ENCODE measurements around the gene TM7SF2.
"Not testable (repeated sequence)": the region's sequence is repeated elsewhere in the genome, so short reads cannot be mapped to it uniquely, and the experiment has no call there.

TM7SF2 gene

DNA sequence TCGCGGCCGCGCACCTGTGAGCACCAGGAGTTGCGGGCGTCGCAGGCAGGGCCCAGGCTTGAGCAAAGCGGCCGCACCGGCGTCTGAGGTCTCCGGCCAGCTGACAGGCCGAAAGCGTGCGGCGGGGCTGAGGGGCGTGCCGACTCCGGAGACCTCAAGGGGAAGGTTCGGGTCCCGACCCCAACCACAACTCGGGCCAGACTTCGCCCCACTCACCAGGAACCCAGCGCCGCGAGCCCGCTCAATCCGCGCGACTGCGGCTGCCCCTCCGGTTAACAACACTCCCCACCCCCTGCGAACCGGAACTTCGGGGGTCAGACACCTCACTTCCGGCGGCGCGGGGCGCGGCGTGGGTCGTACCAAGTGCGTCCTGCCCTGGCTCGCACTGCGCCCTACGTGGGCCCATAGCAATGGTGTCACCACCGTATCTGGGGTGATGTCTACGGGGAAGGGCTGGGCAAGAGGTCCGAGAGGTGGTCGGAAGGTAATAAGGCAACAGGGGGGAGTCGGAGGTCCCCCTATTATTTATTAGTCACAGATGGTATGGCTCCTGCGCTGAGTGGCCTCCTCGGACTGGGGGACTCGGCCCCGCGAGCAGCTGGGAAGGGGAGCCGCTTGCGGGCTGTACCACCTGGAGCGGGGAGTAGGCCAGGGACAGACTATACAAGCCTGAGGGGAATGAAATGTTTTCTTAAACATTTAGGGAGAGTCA lies 22.7 kb downstream of the TM7SF2 start, which contains the start of gene SYVN1:
Gene SYVN1, minus strand, starts transcription at position 280 of the 712 bp plus-strand sequence. CDS start 918 bp downstream, outside the sequence.
- Histone ChIP-seq H3K4me1 (ENCODE audit: control insufficient read depth in 5 of 5, insufficient read depth in 5 of 5, low read length in 5 of 5) (peaks cover 9 to 34% (median 31%) of the 10 kb centered on the region in 5 donors), H3K27me3 (ENCODE audit: control insufficient read depth in 5 of 5, insufficient read depth in 4 of 5, low read length in 5 of 5) (no peaks in the 10 kb centered on the region), H3K9me3 (ENCODE audit: control insufficient read depth in 5 of 5, low read length in 5 of 5) (no peaks in the 10 kb centered on the region), H3K27ac (ENCODE audit: low read depth, low read length) (peak within 1 kb of the TSS; percentile 99), H3K9ac (ENCODE audit: low read length in 5 of 5) (peak within 1 kb of the TSS; percentile 75 to 98 (median 97)), H3K4me3 (ENCODE audit: low read depth in 1 of 5, low read length in 5 of 5) (peak within 1 kb of the TSS; percentile 93 to 95 (median 94)), H3K36me3 (ENCODE audit: control insufficient read depth in 5 of 5, insufficient read depth in 5 of 5, low read length in 5 of 5) (peaks cover 0 to 37% (median 37%) of the 10 kb centered on the region in 5 donors)

DNA sequence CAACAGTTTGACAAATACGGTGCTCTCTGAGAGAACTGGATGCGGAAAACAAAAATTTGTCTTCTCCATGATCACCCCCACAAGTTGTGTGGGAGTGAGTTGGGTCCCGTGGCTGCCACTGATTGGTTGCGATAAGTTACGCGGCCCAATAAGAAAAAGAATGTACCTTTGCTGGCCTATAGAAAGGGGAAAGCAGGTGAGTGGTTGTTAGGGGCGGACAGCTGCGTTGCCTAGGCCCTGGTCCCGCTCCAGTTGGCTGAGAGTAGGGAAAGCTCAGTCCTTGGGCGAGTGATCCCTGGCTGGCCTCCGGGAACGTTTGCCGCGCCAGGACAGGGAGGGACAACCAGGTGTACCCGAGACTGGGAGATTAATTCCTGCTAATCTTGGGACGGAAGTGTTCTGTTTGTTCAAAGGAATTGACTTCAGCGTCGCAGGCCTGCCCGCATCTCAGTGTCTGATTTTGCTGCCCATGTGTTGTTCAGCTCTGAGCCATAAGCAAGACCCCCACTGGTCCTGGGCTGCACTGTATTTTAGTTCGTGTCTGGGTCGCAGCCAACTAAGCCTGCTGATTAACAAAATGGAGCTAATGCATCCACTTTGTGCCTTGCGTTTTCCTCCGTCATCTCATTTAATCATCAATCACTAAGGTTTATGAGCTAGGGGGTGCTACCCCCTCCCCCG lies 23.4 kb downstream of the TM7SF2 start:
- Histone ChIP-seq H3K4me1 (ENCODE audit: control insufficient read depth in 5 of 5, insufficient read depth in 5 of 5, low read length in 5 of 5) (peaks cover 9 to 34% (median 31%) of the 10 kb centered on the region in 5 donors), H3K4me3 (ENCODE audit: low read depth in 1 of 5, low read length in 5 of 5) (peak overlapping the region; percentile 87 to 95 (median 94)), H3K9ac (ENCODE audit: low read length in 5 of 5) (peak overlapping the region; percentile 75 to 98 (median 97)), H3K27ac (ENCODE audit: low read depth, low read length) (peak overlapping the region; percentile 99), H3K27me3 (ENCODE audit: control insufficient read depth in 5 of 5, insufficient read depth in 4 of 5, low read length in 5 of 5) (no peaks in the 10 kb centered on the region), H3K36me3 (ENCODE audit: control insufficient read depth in 5 of 5, insufficient read depth in 5 of 5, low read length in 5 of 5) (peaks cover 0 to 30% (median 30%) of the 10 kb centered on the region in 5 donors), H3K9me3 (ENCODE audit: control insufficient read depth in 5 of 5, low read length in 5 of 5) (no peaks in the 10 kb centered on the region)

DNA sequence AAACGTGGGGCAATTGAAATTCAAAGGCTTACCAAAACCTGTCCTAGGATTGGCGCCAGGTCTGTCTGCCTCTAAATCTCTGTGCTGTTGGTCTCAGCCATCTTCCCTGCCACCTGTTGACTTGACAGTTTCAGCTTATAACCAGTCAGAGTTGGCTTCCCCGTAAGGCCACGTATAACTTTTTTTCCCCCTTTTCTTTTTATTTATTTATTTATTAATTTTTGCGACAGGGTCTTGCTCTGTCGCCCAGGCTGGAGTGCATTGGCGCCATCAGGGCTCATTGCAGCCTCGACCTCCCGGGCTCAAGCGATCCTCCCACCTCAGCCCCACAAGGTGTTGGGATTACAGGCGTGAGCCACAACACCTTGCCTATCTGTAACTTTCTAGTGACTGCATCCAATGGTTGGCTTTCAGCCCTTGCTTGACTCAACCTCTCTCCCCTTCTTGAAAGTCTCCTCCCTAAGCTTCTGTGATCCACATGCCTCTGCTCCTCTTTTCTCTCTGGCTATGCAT lies 24.0 kb downstream of the TM7SF2 start:
- Histone ChIP-seq H3K36me3 (ENCODE audit: control insufficient read depth in 5 of 5, insufficient read depth in 5 of 5, low read length in 5 of 5) (peaks cover 0 to 25% (median 24%) of the 10 kb centered on the region in 5 donors), H3K9ac (ENCODE audit: low read length in 5 of 5) (peak overlapping the region in 3 of 5 donors; percentile 93 to 98 (median 97)), H3K4me3 (ENCODE audit: low read depth in 1 of 5, low read length in 5 of 5) (peak overlapping the region; percentile 87 to 95 (median 94)), H3K4me1 (ENCODE audit: control insufficient read depth in 5 of 5, insufficient read depth in 5 of 5, low read length in 5 of 5) (peaks cover 9 to 34% (median 31%) of the 10 kb centered on the region in 5 donors), H3K27me3 (ENCODE audit: control insufficient read depth in 5 of 5, insufficient read depth in 4 of 5, low read length in 5 of 5) (no peaks in the 10 kb centered on the region), H3K27ac (ENCODE audit: low read depth, low read length) (peak overlapping the region; percentile 99), H3K9me3 (ENCODE audit: control insufficient read depth in 5 of 5, low read length in 5 of 5) (no peaks in the 10 kb centered on the region)

DNA sequence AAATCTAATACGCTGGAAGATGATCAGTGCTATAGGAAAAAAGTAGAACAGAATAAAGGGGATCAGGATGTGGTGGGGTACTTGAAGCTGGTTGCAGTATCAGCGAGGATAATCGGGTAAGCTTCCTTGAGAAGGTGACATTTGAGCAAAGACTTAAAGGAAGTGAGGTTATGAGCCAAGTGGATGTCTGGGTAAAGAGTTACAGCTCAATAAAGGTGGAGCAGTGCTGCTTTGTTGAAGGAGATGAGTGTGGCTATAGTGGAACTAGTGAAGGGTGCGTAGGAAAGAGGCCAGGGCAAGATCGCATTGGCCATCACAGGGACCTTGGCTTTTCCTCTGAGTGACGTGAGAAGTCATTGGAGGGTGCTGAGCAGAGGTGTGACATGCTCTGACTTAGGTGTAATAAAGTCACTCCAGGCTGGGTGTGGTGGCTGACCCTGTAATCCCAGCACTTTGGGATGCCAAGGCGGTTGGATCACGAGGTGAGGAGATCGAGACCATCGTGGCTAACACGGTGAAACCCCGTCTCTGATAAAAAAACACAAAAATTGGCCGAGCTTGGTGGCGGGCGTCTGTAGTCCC lies 24.9 kb downstream of the TM7SF2 start:
- Histone ChIP-seq H3K27me3 (ENCODE audit: control insufficient read depth in 5 of 5, insufficient read depth in 4 of 5, low read length in 5 of 5) (peaks cover 0 to 1% (median 0%) of the 10 kb centered on the region in 5 donors), H3K4me1 (ENCODE audit: control insufficient read depth in 5 of 5, insufficient read depth in 5 of 5, low read length in 5 of 5) (peaks cover 9 to 34% (median 31%) of the 10 kb centered on the region in 5 donors), H3K36me3 (ENCODE audit: control insufficient read depth in 5 of 5, insufficient read depth in 5 of 5, low read length in 5 of 5) (peaks cover 0 to 16% (median 15%) of the 10 kb centered on the region in 5 donors), H3K27ac (ENCODE audit: low read depth, low read length) (no peak overlapping the region), H3K9ac (ENCODE audit: low read length in 5 of 5) (no peak overlapping the region), H3K9me3 (ENCODE audit: control insufficient read depth in 5 of 5, low read length in 5 of 5) (no peaks in the 10 kb centered on the region), H3K4me3 (ENCODE audit: low read depth in 1 of 5, low read length in 5 of 5) (no peak overlapping the region)

DNA sequence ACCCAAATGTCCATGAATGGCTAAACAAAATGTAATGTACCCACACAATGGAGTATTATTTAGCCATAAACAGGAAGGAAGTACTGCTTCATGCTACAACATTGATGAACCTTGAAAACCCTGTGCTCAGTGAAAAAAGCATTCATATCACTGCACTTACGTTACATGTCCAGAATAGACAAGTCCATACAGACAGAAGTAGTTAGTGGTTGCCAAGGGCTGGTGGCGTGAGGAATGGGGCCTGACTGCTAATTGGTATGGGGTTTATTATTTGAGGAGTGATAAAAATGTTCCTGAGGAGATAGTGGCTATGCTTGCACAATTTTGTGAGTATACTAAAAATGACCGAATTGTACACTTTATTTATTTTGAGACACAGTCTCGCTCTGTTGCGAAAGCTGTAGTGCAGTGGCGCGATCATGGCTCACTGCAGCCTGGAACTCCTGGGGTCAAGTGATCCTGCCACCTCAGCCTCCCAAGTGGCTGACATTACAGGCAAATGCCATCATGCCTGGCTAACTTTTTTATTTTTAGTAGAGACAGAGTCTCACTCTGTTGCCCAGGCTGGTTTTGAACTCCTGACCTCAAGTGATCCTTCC lies 30.3 kb downstream of the TM7SF2 start:
- no peak overlapping the region for H3K9ac ChIP-seq (ENCODE audit: low read length in 5 of 5)
- H3K4me1 ChIP-seq (ENCODE audit: control insufficient read depth in 5 of 5, insufficient read depth in 5 of 5, low read length in 5 of 5), result no peaks in the 10 kb centered on the region
- H3K27ac ChIP-seq (ENCODE audit: low read depth, low read length), result no peak overlapping the region
- no peaks in the 10 kb centered on the region for H3K36me3 ChIP-seq (ENCODE audit: control insufficient read depth in 5 of 5, insufficient read depth in 5 of 5, low read length in 5 of 5)
- no peak overlapping the region for H3K4me3 ChIP-seq (ENCODE audit: low read depth in 1 of 5, low read length in 5 of 5)
- no peaks in the 10 kb centered on the region for H3K9me3 ChIP-seq (ENCODE audit: control insufficient read depth in 5 of 5, low read length in 5 of 5)
- H3K27me3 ChIP-seq (ENCODE audit: control insufficient read depth in 5 of 5, insufficient read depth in 4 of 5, low read length in 5 of 5), result peaks cover 0 to 3% (median 0%) of the 10 kb centered on the region in 5 donors

DNA sequence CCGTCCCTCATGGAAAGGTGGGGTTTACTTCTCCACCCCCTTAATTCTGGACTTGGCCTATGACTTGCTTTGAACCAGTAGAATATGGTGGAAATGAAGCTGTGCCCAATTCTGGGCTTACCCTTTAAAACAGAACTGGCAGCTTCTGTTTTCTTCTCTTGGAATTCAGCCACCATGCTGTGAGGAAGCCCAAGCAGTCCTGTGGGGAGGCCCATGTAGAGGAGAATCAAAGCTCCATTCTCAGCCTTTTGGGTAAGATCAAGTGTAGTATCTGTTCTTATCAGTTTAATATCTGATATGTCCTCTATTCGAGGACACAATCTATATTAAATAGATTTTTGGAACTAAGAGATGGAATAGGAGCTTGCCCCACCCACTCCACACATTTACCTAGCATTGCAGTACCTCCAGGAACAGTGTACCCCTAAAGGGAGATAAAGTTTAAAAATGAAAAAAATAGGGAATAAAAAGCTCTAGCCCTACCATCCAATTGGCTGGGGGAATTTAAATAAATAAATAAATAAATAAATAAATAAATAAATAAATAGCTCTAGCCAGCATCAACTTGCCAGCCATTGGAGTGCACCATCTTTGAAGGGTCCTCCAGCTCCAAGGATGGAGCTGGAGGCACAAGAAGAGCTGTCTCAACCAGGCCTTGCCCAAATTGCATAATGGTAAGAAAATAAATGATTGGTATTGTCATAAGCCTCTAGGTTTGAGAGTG lies 35.8 kb downstream of the TM7SF2 start:
- H3K27me3 ChIP-seq (ENCODE audit: control insufficient read depth in 5 of 5, insufficient read depth in 4 of 5, low read length in 5 of 5), result no peaks in the 10 kb centered on the region
- H3K4me3 ChIP-seq (ENCODE audit: low read depth in 1 of 5, low read length in 5 of 5), result no peak overlapping the region
- H3K36me3 ChIP-seq (ENCODE audit: control insufficient read depth in 5 of 5, insufficient read depth in 5 of 5, low read length in 5 of 5), result no peaks in the 10 kb centered on the region
- H3K27ac ChIP-seq (ENCODE audit: low read depth, low read length), result no peak overlapping the region
- peaks cover 0 to 11% (median 8%) of the 10 kb centered on the region in 5 donors for H3K4me1 ChIP-seq (ENCODE audit: control insufficient read depth in 5 of 5, insufficient read depth in 5 of 5, low read length in 5 of 5)
- peaks cover 0 to 4% (median 0%) of the 10 kb centered on the region in 5 donors for H3K9me3 ChIP-seq (ENCODE audit: control insufficient read depth in 5 of 5, low read length in 5 of 5)
- no peak overlapping the region for H3K9ac ChIP-seq (ENCODE audit: low read length in 5 of 5)

DNA sequence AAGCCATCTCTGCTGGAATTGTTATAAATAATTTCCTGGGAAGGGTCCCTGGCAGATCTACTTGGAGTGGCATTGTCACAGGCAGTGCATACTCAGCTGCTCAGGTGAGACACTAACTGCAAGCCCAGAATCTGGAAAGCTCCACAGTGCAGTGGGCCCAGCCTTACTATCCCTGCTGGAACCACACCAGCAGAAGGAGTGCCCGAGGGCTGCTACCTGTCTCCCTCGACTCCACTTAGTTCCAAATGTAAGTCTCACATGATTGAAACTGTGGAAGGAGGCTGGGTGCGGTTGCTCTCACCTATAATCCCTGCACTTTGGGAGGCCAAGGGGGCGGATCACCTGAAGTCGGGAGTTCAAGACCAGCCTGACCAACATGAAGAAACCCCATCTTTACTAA lies 37.0 kb downstream of the TM7SF2 start:
- Histone ChIP-seq H3K4me3 (ENCODE audit: low read depth in 1 of 5, low read length in 5 of 5) (no peak overlapping the region), H3K27ac (ENCODE audit: low read depth, low read length) (no peak overlapping the region), H3K9me3 (ENCODE audit: control insufficient read depth in 5 of 5, low read length in 5 of 5) (peaks cover 0 to 4% (median 0%) of the 10 kb centered on the region in 5 donors), H3K4me1 (ENCODE audit: control insufficient read depth in 5 of 5, insufficient read depth in 5 of 5, low read length in 5 of 5) (peaks cover 0 to 11% (median 8%) of the 10 kb centered on the region in 5 donors), H3K27me3 (ENCODE audit: control insufficient read depth in 5 of 5, insufficient read depth in 4 of 5, low read length in 5 of 5) (no peaks in the 10 kb centered on the region), H3K36me3 (ENCODE audit: control insufficient read depth in 5 of 5, insufficient read depth in 5 of 5, low read length in 5 of 5) (no peaks in the 10 kb centered on the region), H3K9ac (ENCODE audit: low read length in 5 of 5) (no peak overlapping the region)

DNA sequence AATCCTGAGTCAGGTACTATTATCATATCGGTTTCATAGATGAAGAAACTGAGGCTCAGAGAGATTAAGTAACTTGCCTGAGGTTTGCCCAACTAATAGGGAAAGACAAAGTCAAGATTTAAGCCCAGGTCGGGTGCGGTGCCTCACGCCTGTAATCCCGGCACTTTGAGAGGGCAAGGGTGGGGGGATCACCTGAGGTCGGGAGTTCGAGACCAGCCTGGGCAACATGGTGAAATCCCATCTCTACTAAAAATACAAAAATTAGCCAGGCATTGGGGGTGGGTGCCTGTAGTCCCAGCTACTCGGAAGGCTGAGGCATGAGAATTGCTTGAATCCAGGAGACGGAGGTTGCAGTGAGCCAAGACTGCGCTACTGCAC lies 38.4 kb downstream of the TM7SF2 start:
- Histone ChIP-seq H3K4me1 (ENCODE audit: control insufficient read depth in 5 of 5, insufficient read depth in 5 of 5, low read length in 5 of 5) (peaks cover 0 to 11% (median 8%) of the 10 kb centered on the region in 5 donors), H3K4me3 (ENCODE audit: low read depth in 1 of 5, low read length in 5 of 5) (peak overlapping the region in 1 of 5 donors; percentile 22)
- not testable (repeated sequence) for H3K9ac ChIP-seq (ENCODE audit: low read length in 5 of 5); H3K27ac ChIP-seq (ENCODE audit: low read depth, low read length); H3K9me3 ChIP-seq (ENCODE audit: control insufficient read depth in 5 of 5, low read length in 5 of 5); H3K27me3 ChIP-seq (ENCODE audit: control insufficient read depth in 5 of 5, insufficient read depth in 4 of 5, low read length in 5 of 5); H3K36me3 ChIP-seq (ENCODE audit: control insufficient read depth in 5 of 5, insufficient read depth in 5 of 5, low read length in 5 of 5)
